Muscle layer of colon (tissue), 2 donors: ENCODE data around the gene ARHGEF28.

Experiments
- H3K27ac ChIP-seq: one replicate; pipeline ENCODE4 v1.7.0; 2013; ENCODE audit warnings: low read depth, mild to moderate bottlenecking, low read length, moderate library complexity
- H3K27me3 ChIP-seq, 2 donors: one replicate each; pipeline ENCODE4 v1.7.0; 2013; ENCODE audit warnings: low read length in 2 of 2, mild to moderate bottlenecking in 2 of 2; ENCODE audit not compliant: insufficient read depth in 2 of 2, control insufficient read depth in 1 of 2
- H3K36me3 ChIP-seq: one replicate; pipeline ENCODE4 v1.7.0; 2013; ENCODE audit warnings: mild to moderate bottlenecking, low read length; ENCODE audit not compliant: insufficient read depth
- H3K4me1 ChIP-seq: one replicate; pipeline ENCODE4 v1.7.0; 2013; ENCODE audit warnings: mild to moderate bottlenecking, low read length; ENCODE audit not compliant: insufficient read depth
- H3K4me3 ChIP-seq, 2 donors: one replicate each; pipeline ENCODE4 v1.7.0; 2013; ENCODE audit warnings: low read length in 2 of 2, low read depth in 1 of 2, mild to moderate bottlenecking in 1 of 2, moderate library complexity in 1 of 2
- H3K9ac ChIP-seq: one replicate; pipeline ENCODE4 v1.7.0; 2013; ENCODE audit warnings: low read length
- H3K9me3 ChIP-seq: one replicate; pipeline ENCODE4 v1.7.0; 2013; ENCODE audit warnings: mild to moderate bottlenecking, low read length
- donor health status: abdominal sarcoma.
- donor health status: Adenocarcinoma of cecum.

Gene ARHGEF28

GRCh38 chr5:73705364-73705763 lies 79.4 kb downstream of the ARHGEF28 start:
- Histone ChIP-seq H3K4me1 (no peaks in the 10 kb centered on the region), H3K27me3 (no peaks in the 10 kb centered on the region), H3K4me3 (no peak overlapping the region), H3K9ac (no peak overlapping the region), H3K27ac (no peak overlapping the region), H3K36me3 (no peaks in the 10 kb centered on the region), H3K9me3 (peaks cover 5% of the 10 kb centered on the region)

- Histone ChIP-seq H3K4me3 (no peak overlapping the region), H3K36me3 (no peaks in the 10 kb centered on the region), H3K4me1 (no peaks in the 10 kb centered on the region), H3K9me3 (peaks cover 6% of the 10 kb centered on the region), H3K27me3 (no peaks in the 10 kb centered on the region), H3K9ac (no peak overlapping the region), H3K27ac (no peak overlapping the region)
Observed at GRCh38 chr5:73706963-73707362, 81.0 kb downstream of the ARHGEF28 start.

GRCh38 chr5:73709536-73710129 lies 83.6 kb downstream of the ARHGEF28 start:
- no peaks in the 10 kb centered on the region for H3K27me3 ChIP-seq
- H3K9me3 ChIP-seq: peaks cover 6% of the 10 kb centered on the region
- no peak overlapping the region for H3K9ac ChIP-seq
- no peaks in the 10 kb centered on the region for H3K36me3 ChIP-seq
- no peak overlapping the region for H3K4me3 ChIP-seq
- no peaks in the 10 kb centered on the region for H3K4me1 ChIP-seq
- H3K27ac ChIP-seq: no peak overlapping the region

GRCh38 chr5:73716284-73716808 lies 90.3 kb downstream of the ARHGEF28 start:
- no peaks in the 10 kb centered on the region for H3K9me3 ChIP-seq
- H3K9ac ChIP-seq: no peak overlapping the region
- no peaks in the 10 kb centered on the region for H3K4me1 ChIP-seq
- no peak overlapping the region for H3K4me3 ChIP-seq
- H3K36me3 ChIP-seq: no peaks in the 10 kb centered on the region
- no peaks in the 10 kb centered on the region for H3K27me3 ChIP-seq
- H3K27ac ChIP-seq: no peak overlapping the region

- no peak overlapping the region for H3K27ac ChIP-seq
- H3K36me3 ChIP-seq: no peaks in the 10 kb centered on the region
- H3K4me3 ChIP-seq: no peak overlapping the region
- peaks cover 7% of the 10 kb centered on the region for H3K4me1 ChIP-seq
- no peaks in the 10 kb centered on the region for H3K27me3 ChIP-seq
- no peak overlapping the region for H3K9ac ChIP-seq
- no peaks in the 10 kb centered on the region for H3K9me3 ChIP-seq
Observed at GRCh38 chr5:73718762-73719161, 92.8 kb downstream of the ARHGEF28 start.

GRCh38 chr5:73719632-73720031 lies 93.6 kb downstream of the ARHGEF28 start:
- Histone ChIP-seq H3K4me1 (peaks cover 7% of the 10 kb centered on the region), H3K9ac (no peak overlapping the region), H3K4me3 (no peak overlapping the region), H3K27ac (no peak overlapping the region), H3K9me3 (no peaks in the 10 kb centered on the region), H3K36me3 (no peaks in the 10 kb centered on the region), H3K27me3 (no peaks in the 10 kb centered on the region)

GRCh38 chr5:73722231-73722630 lies 96.2 kb downstream of the ARHGEF28 start:
- Histone ChIP-seq H3K9me3 (no peaks in the 10 kb centered on the region), H3K36me3 (no peaks in the 10 kb centered on the region), H3K9ac (no peak overlapping the region), H3K4me1 (peaks cover 21% of the 10 kb centered on the region), H3K27me3 (no peaks in the 10 kb centered on the region), H3K4me3 (no peak overlapping the region), H3K27ac (no peak overlapping the region)

GRCh38 chr5:73726071-73726470 lies 100.1 kb downstream of the ARHGEF28 start:
- no peak overlapping the region for H3K4me3 ChIP-seq
- H3K9ac ChIP-seq: no peak overlapping the region
- peaks cover 38% of the 10 kb centered on the region for H3K4me1 ChIP-seq
- no peaks in the 10 kb centered on the region for H3K9me3 ChIP-seq
- H3K27ac ChIP-seq: no peak overlapping the region
- no peaks in the 10 kb centered on the region for H3K36me3 ChIP-seq
- no peaks in the 10 kb centered on the region for H3K27me3 ChIP-seq

- no peaks in the 10 kb centered on the region for H3K27me3 ChIP-seq
- no peaks in the 10 kb centered on the region for H3K36me3 ChIP-seq
- no peak overlapping the region for H3K9ac ChIP-seq
- H3K9me3 ChIP-seq: no peaks in the 10 kb centered on the region
- H3K4me1 ChIP-seq: peaks cover 38% of the 10 kb centered on the region
- no peak overlapping the region for H3K4me3 ChIP-seq
- H3K27ac ChIP-seq: no peak overlapping the region
Observed at GRCh38 chr5:73726606-73727231, 100.7 kb downstream of the ARHGEF28 start.

GRCh38 chr5:73727470-73727869 lies 101.5 kb downstream of the ARHGEF28 start:
- Histone ChIP-seq H3K27me3 (no peaks in the 10 kb centered on the region), H3K36me3 (no peaks in the 10 kb centered on the region), H3K4me1 (peaks cover 33% of the 10 kb centered on the region), H3K27ac (no peak overlapping the region), H3K9ac (no peak overlapping the region), H3K4me3 (no peak overlapping the region), H3K9me3 (no peaks in the 10 kb centered on the region)

GRCh38 chr5:73728493-73729273 lies 102.7 kb downstream of the ARHGEF28 start:
- Histone ChIP-seq H3K27me3 (no peaks in the 10 kb centered on the region), H3K4me3 (no peak overlapping the region), H3K4me1 (peaks cover 32% of the 10 kb centered on the region), H3K27ac (no peak overlapping the region), H3K9me3 (no peaks in the 10 kb centered on the region), H3K36me3 (no peaks in the 10 kb centered on the region), H3K9ac (no peak overlapping the region)
